ENCODE measurements around the gene BFSP2.

DNA sequence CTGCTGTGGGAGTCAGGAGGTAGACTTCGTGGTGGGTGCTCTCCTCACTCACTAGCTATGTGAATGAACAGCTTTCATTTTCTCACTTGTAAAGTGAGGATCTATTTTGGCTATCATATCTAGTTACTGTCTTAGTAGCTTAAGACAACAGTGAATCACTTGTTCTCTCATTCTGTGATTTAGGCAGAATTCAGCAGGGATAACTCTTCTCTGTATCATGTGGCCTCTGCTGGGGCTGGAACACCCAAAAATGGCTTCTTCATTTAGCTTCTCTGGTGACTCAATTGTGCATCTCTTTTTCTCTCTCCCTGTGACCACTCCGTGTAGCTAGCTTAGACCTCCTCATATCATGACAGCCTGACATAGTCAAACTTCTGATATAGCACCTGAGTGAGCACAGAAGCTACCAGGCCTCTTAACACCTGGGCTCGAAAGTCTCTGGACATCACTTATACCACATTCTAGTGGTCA, 68.4 kb downstream of the BFSP2 start:
- TF ChIP-seq, protein P1, sequence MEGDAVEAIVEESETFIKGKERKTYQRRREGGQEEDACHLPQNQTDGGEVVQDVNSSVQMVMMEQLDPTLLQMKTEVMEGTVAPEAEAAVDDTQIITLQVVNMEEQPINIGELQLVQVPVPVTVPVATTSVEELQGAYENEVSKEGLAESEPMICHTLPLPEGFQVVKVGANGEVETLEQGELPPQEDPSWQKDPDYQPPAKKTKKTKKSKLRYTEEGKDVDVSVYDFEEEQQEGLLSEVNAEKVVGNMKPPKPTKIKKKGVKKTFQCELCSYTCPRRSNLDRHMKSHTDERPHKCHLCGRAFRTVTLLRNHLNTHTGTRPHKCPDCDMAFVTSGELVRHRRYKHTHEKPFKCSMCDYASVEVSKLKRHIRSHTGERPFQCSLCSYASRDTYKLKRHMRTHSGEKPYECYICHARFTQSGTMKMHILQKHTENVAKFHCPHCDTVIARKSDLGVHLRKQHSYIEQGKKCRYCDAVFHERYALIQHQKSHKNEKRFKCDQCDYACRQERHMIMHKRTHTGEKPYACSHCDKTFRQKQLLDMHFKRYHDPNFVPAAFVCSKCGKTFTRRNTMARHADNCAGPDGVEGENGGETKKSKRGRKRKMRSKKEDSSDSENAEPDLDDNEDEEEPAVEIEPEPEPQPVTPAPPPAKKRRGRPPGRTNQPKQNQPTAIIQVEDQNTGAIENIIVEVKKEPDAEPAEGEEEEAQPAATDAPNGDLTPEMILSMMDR (conservative IDR thresholded peaks at IDR 0.05; ENCODE audit: low read length): no peak
- no peak for TF ChIP-seq EZH2phosphoT487 (IDR thresholded peaks at IDR 0.05; ENCODE audit: borderline replicate concordance)
